ENCODE data around the gene MED29.

The MED29 gene

GRCh38 chr19:39422020-39422419 is 30.8 kb downstream of the MED29 start:
- no peak overlapping the region for H3K4me3 Mint-ChIP-seq
- no peak for TF ChIP-seq CTCF (IDR thresholded peaks at IDR 0.05)
- no peak overlapping the region for H3K27ac Mint-ChIP-seq
- peaks cover 2% of the 10 kb centered on the region for H3K27me3 Mint-ChIP-seq (ENCODE audit: low read depth, poor library complexity)
- H3K4me1 Mint-ChIP-seq: peaks cover 6% of the 10 kb centered on the region
- DNase-seq: no peak
- no peaks in the 10 kb centered on the region for H3K9me3 Mint-ChIP-seq
- H3K36me3 Mint-ChIP-seq (ENCODE audit: low read depth): peaks cover 57% of the 10 kb centered on the region

GRCh38 chr19:39423258-39424086 is 32.3 kb downstream of the MED29 start:
- H3K27ac Mint-ChIP-seq: peak overlapping the region; percentile 86
- peaks cover 46% of the 10 kb centered on the region for H3K36me3 Mint-ChIP-seq (ENCODE audit: low read depth)
- peaks cover 5% of the 10 kb centered on the region for H3K4me1 Mint-ChIP-seq
- no peak overlapping the region for H3K4me3 Mint-ChIP-seq
- no peaks in the 10 kb centered on the region for H3K9me3 Mint-ChIP-seq
- H3K27me3 Mint-ChIP-seq (ENCODE audit: low read depth, poor library complexity): peaks cover 2% of the 10 kb centered on the region
- DNase-seq: no peak
- no peak for TF ChIP-seq CTCF (IDR thresholded peaks at IDR 0.05)

GRCh38 chr19:39424934-39425333 is 33.8 kb downstream of the MED29 start:
- peaks cover 13% of the 10 kb centered on the region for H3K4me1 Mint-ChIP-seq
- no peak overlapping the region for H3K27ac Mint-ChIP-seq
- H3K9me3 Mint-ChIP-seq: no peaks in the 10 kb centered on the region
- no peak for DNase-seq
- H3K36me3 Mint-ChIP-seq (ENCODE audit: low read depth): peaks cover 37% of the 10 kb centered on the region
- no peak overlapping the region for H3K4me3 Mint-ChIP-seq
- no peak for TF ChIP-seq CTCF (IDR thresholded peaks at IDR 0.05)
- H3K27me3 Mint-ChIP-seq (ENCODE audit: low read depth, poor library complexity): peaks cover 6% of the 10 kb centered on the region

- peak overlapping the region; percentile 43 for H3K27ac Mint-ChIP-seq
- peaks cover 6% of the 10 kb centered on the region for H3K27me3 Mint-ChIP-seq (ENCODE audit: low read depth, poor library complexity)
- no peak for DNase-seq
- H3K4me1 Mint-ChIP-seq: peaks cover 19% of the 10 kb centered on the region
- no peaks in the 10 kb centered on the region for H3K9me3 Mint-ChIP-seq
- no peak overlapping the region for H3K4me3 Mint-ChIP-seq
- peaks cover 30% of the 10 kb centered on the region for H3K36me3 Mint-ChIP-seq (ENCODE audit: low read depth)
- no peak for TF ChIP-seq CTCF (IDR thresholded peaks at IDR 0.05)
These were observed 34.6 kb downstream of the MED29 start for GRCh38 chr19:39425744-39426143.

- Mint-ChIP-seq H3K27me3 (ENCODE audit: low read depth, poor library complexity) (peaks cover 6% of the 10 kb centered on the region), H3K4me1 (peaks cover 23% of the 10 kb centered on the region), H3K27ac (no peak overlapping the region), H3K4me3 (no peak overlapping the region), H3K9me3 (no peaks in the 10 kb centered on the region), H3K36me3 (ENCODE audit: low read depth) (peaks cover 28% of the 10 kb centered on the region)
- no peak for TF ChIP-seq CTCF (IDR thresholded peaks at IDR 0.05)
- no peak for DNase-seq
These were observed 35.0 kb downstream of the MED29 start for GRCh38 chr19:39426170-39426569.

GRCh38 chr19:39427707-39428106 is 36.5 kb downstream of the MED29 start:
- no peak for DNase-seq
- H3K9me3 Mint-ChIP-seq: no peaks in the 10 kb centered on the region
- no peak overlapping the region for H3K27ac Mint-ChIP-seq
- H3K27me3 Mint-ChIP-seq (ENCODE audit: low read depth, poor library complexity): peaks cover 6% of the 10 kb centered on the region
- no peak for TF ChIP-seq CTCF (IDR thresholded peaks at IDR 0.05)
- H3K4me3 Mint-ChIP-seq: no peak overlapping the region
- peaks cover 23% of the 10 kb centered on the region for H3K4me1 Mint-ChIP-seq
- H3K36me3 Mint-ChIP-seq (ENCODE audit: low read depth): peaks cover 31% of the 10 kb centered on the region

Measured in nephron progenitor cell (in vitro differentiated cells).